PC-3 (cell line): ENCODE measurements around the gene MS4A18.

Source experiments
- EZH2phosphoT487 ChIP-seq: fragments of 300-600 bp; sonication (generic); IDR thresholded peaks from 2 replicates; pipeline ENCODE4 v1.6.1; 2018; ENCODE audit warnings: mild to moderate bottlenecking, antibody characterized with exemption, low read length, borderline replicate concordance
- TF ChIP-seq, protein P1 (sequence below): fragments of 300-600 bp; sonication (generic); conservative IDR thresholded peaks from 2 replicates; pipeline ENCODE4 v1.5.1; 2017; ENCODE audit warnings: antibody characterized with exemption, low read depth, mild to moderate bottlenecking, low read length

DNA sequence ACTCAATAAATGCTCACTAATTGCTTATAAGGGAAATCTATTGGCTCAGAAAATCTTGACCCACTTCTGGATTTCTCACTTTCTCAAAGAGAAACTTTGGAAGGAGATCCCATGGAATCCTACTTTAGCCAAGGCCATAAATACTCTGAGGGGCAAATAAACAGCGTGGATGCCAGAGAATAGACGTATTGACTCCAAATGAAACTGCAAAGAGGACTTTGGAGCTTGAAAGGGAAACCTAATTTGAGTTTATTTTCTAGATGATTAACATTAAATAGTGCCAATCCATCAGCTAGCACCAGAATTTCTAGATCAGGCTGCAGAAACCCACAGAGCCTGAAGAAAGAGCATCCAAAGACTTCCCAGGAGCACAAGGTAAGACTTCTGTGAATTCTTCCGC lies at the start of gene MS4A18:
- TF ChIP-seq, protein P1, sequence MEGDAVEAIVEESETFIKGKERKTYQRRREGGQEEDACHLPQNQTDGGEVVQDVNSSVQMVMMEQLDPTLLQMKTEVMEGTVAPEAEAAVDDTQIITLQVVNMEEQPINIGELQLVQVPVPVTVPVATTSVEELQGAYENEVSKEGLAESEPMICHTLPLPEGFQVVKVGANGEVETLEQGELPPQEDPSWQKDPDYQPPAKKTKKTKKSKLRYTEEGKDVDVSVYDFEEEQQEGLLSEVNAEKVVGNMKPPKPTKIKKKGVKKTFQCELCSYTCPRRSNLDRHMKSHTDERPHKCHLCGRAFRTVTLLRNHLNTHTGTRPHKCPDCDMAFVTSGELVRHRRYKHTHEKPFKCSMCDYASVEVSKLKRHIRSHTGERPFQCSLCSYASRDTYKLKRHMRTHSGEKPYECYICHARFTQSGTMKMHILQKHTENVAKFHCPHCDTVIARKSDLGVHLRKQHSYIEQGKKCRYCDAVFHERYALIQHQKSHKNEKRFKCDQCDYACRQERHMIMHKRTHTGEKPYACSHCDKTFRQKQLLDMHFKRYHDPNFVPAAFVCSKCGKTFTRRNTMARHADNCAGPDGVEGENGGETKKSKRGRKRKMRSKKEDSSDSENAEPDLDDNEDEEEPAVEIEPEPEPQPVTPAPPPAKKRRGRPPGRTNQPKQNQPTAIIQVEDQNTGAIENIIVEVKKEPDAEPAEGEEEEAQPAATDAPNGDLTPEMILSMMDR, result no peak
- TF ChIP-seq EZH2phosphoT487, result no peak
